EH (cell line): ENCODE measurements around the gene GGNBP2.

ENCODE experiments used
- DNase-seq: peaks from one replicate; pipeline ENCODE4 v3.0.0-alpha.2; 2015; ENCODE audit warnings: low read depth

Gene GGNBP2

DNA sequence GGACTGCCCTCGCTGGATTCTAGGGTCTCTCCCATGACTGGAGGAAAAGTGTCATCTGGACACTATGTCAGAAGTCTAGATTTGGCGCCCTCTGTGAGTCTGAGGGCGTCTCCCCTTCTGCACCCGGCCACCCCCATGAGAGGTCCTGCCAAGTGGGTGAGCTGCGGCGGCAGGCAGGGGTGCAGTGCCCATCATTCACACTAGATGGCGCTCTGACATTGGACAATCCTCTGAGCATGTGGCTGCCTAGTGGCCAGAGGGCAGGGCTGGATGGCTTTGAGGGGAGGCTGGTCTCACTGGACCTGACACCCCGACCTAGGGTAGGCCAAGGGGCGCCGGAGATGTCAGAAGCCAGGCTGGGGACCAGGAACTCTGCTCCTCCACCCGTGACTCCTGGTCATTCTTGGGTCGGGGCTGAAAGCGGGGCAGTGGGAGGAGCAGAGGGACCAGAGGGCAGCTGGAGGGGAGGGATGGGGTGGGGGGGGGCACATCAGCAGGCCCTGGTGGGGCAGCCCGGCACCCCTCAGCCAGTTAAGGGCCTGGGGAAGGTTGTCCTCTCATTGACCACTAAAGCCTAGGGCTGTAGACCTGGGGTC, 84.6 kb downstream of the GGNBP2 start:
- DNase-seq: peak; percentile 70

DNA sequence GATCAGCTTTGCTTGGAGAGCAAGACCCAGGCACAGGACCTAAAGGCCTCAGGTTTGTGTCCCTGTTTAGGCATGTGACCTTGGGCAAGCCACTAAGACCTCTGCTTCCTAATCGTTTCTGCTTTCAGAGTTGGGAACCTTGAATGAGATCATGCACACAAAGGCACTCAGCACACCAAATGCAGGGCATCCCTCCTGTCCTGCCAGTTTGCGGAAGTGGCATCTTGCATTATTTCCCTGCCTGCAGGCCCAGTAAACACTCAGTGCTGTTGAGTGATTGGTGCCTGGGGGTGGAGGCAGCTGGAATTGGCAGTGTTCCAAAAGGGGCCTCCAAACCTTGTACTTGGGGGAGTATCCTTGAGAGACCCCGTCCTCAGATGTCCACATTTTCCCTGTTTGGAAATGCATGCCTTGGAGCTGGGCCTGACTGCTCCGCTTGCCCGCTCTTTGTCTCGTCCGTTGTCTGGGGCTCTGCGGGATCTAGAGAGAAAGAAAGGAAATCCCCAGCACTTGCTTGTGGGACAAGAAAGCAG, 85.3 kb downstream of the GGNBP2 start:
- DNase-seq: no peak

DNA sequence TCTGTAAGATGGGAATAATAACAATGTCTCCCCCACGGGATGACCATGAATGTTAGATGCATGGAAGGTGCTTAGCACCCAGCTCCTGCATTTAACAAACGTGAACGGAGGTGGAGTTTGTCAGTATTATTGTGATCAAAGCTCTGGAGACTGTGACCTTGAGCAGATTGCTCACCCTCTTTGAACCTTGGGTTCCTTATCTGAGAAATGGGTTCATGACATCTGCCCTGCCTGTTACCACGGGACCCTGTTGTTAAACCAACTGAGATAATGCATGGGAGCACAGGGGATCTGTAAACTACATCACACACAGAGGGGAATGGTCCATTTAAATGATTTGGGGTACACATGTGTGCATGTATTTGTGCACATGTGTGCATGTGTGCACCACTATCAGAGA, 86.3 kb downstream of the GGNBP2 start:
- no peak for DNase-seq

DNA sequence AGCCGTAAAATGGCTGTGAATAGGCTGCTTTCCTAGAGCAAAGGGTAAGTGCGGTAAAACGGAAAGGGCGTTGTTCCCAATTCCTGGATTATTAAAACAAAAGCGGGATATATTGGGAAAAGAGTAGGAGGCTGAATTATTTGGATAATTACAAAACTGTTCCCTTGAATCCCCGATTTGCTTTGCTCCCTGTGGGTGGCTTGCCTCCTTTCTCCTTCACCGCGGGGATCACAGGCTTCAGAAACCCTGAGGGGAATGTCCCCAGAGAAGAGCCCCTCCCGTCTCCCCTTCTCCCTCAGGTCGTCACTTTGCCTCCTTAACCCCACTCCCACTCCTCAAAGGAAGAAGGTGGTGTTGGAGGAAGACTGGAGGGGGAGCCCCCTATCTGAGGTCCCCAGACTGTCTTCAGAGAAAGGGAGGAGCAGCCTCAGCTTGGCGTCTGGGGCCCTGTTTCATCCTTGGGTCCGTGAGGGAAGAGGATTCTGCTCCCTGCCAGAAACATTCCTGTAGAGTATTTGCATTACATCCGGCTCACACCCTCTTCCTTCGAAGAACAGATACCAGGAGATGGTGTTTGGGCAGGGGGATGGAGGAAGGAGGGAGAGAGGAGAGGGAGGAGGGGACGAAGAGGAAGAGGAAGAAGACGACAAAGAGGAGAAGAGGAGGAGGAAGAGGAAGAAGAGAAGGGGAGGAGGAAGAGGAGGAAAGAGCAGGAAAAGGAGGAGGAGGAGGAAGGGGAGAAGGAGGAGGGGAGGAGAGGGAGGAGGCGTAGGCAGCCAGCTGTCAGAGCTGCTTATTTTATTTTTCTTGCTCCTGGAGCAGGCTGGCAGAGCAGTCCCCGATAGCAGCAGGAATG, 88.4 kb downstream of the GGNBP2 start:
- no peak for DNase-seq
